Measurements from ENCODE around the gene ZNF609.
A peak's percentile ranks its signal among the peaks of the same experiment; 100 is the strongest.

Gene ZNF609

GRCh38 chr15:64562003-64562640 lies 101.7 kb downstream of the ZNF609 start:
- no peak for DNase-seq (ENCODE audit: extremely low spot score)
- ChIA-PET POLR2A (no interaction called here), CTCF (no interaction called here)
- TF ChIP-seq CTCF (IDR thresholded peaks at IDR 0.05; ENCODE audit: control extremely low read depth, extremely low read depth, low read depth, missing control alignments), result no peak

GRCh38 chr15:64566102-64566501 lies 105.7 kb downstream of the ZNF609 start:
- ChIA-PET CTCF (interaction anchor here (0.9 to 2.3 kb wide), 5 partner anchors 8 to 121 kb away, joined by 3 to 12 read pairs (median 3); no protein-coding TSS in a partner anchor), POLR2A (interaction anchor here (0.6 kb wide), 1 partner anchor 384 kb away, joined by 4 read pairs; no protein-coding TSS in a partner anchor)
- no peak for DNase-seq (ENCODE audit: extremely low spot score)
- no peak for TF ChIP-seq CTCF (IDR thresholded peaks at IDR 0.05; ENCODE audit: control extremely low read depth, extremely low read depth, low read depth, missing control alignments)

GRCh38 chr15:64566629-64567427 lies 106.5 kb downstream of the ZNF609 start:
- no peak for TF ChIP-seq CTCF (IDR thresholded peaks at IDR 0.05; ENCODE audit: control extremely low read depth, extremely low read depth, low read depth, missing control alignments)
- DNase-seq (ENCODE audit: extremely low spot score), result no peak
- ChIA-PET POLR2A (no interaction called here), CTCF (interaction anchor here (0.8 to 2.3 kb wide), 6 partner anchors 9 to 120 kb away, joined by 3 to 12 read pairs (median 3); no protein-coding TSS in a partner anchor)

- no peak for DNase-seq (ENCODE audit: extremely low spot score)
- CTCF ChIA-PET, result interaction anchor here (0.6 to 1.4 kb wide), 8 partner anchors 11 to 334 kb away, joined by 3 to 4 read pairs (median 3); partner anchors contain the start of gene ZNF609
- no peak for TF ChIP-seq CTCF (IDR thresholded peaks at IDR 0.05; ENCODE audit: control extremely low read depth, extremely low read depth, low read depth, missing control alignments)
- POLR2A ChIA-PET, result interaction anchor here (0.5 kb wide), 1 partner anchor 32 kb away, joined by 7 read pairs; no protein-coding TSS in a partner anchor
Measured at GRCh38 chr15:64568765-64569164, 108.4 kb downstream of the ZNF609 start.

GRCh38 chr15:64571857-64572291 lies 111.5 kb downstream of the ZNF609 start:
- TF ChIP-seq CTCF (IDR thresholded peaks at IDR 0.05; ENCODE audit: control extremely low read depth, extremely low read depth, low read depth, missing control alignments), result no peak
- DNase-seq (ENCODE audit: extremely low spot score), result peak; percentile 50
- CTCF ChIA-PET, result interaction anchor here (1.4 to 2.1 kb wide), 2 partner anchors 14 to 63 kb away, joined by 5 read pairs; no protein-coding TSS in a partner anchor

GRCh38 chr15:64572856-64573255 lies 112.5 kb downstream of the ZNF609 start:
- CTCF ChIA-PET, result no interaction called here
- TF ChIP-seq CTCF (IDR thresholded peaks at IDR 0.05; ENCODE audit: control extremely low read depth, extremely low read depth, low read depth, missing control alignments), result no peak
- DNase-seq (ENCODE audit: extremely low spot score), result no peak
- POLR2A ChIA-PET, result no interaction called here

More at GRCh38 chr15:64571857-64572291, 111.5 kb downstream of the ZNF609 start:
- POLR2A ChIA-PET, result no interaction called here

Data from GM10248 (cell line).